HG03095 (cell line): ENCODE data around the gene TESK2.
"Not testable (repeated sequence)": the region's sequence is repeated elsewhere in the genome, so short reads cannot be mapped to it uniquely, and the experiment has no call there.

ENCODE experiments used
- ATAC-seq: cut with Tn5 transposase; IDR thresholded peaks from one replicate; pipeline ENCODE4 v1.9.1; 2021; ENCODE audit warnings: moderate library complexity; ENCODE audit not compliant: unreplicated experiment

The TESK2 gene

GRCh38 chr1:45381243-45381642, 109.7 kb downstream of the TESK2 start:
- ATAC-seq = no peak

GRCh38 chr1:45380730-45381129, 110.2 kb downstream of the TESK2 start:
- no peak for ATAC-seq

- ATAC-seq = no peak
Measured at GRCh38 chr1:45380125-45380524, 110.8 kb downstream of the TESK2 start.

GRCh38 chr1:45379524-45379923, 111.4 kb downstream of the TESK2 start:
- ATAC-seq = no peak

- ATAC-seq = no peak
Measured at GRCh38 chr1:45378184-45378583, 112.8 kb downstream of the TESK2 start.

GRCh38 chr1:45375104-45376090, 115.6 kb downstream of the TESK2 start:
- ATAC-seq = no peak

GRCh38 chr1:45373573-45373972, 117.4 kb downstream of the TESK2 start:
- no peak for ATAC-seq

- ATAC-seq = no peak
Measured at GRCh38 chr1:45370575-45370974, 120.4 kb downstream of the TESK2 start.

GRCh38 chr1:45365051-45365450, 125.9 kb downstream of the TESK2 start:
- peak; percentile 68 for ATAC-seq

- ATAC-seq = no peak
Measured at GRCh38 chr1:45364294-45364693, 126.7 kb downstream of the TESK2 start.

GRCh38 chr1:45360981-45361380, 130.0 kb downstream of the TESK2 start:
- ATAC-seq = not testable (repeated sequence)

- ATAC-seq = no peak
Measured at GRCh38 chr1:45359882-45360513, 131.0 kb downstream of the TESK2 start.

GRCh38 chr1:45356186-45356585, 134.8 kb downstream of the TESK2 start:
- ATAC-seq = no peak

GRCh38 chr1:45355683-45356082, 135.3 kb downstream of the TESK2 start:
- no peak for ATAC-seq

GRCh38 chr1:45354838-45355237, 136.1 kb downstream of the TESK2 start:
- ATAC-seq = no peak

- ATAC-seq = no peak
Measured at GRCh38 chr1:45353685-45354084, 137.3 kb downstream of the TESK2 start.

GRCh38 chr1:45351508-45351907, 139.5 kb downstream of the TESK2 start:
- no peak for ATAC-seq

GRCh38 chr1:45348966-45349677, 141.8 kb downstream of the TESK2 start:
- ATAC-seq = no peak

GRCh38 chr1:45348609-45348965, 142.4 kb downstream of the TESK2 start:
- ATAC-seq = no peak

- ATAC-seq = no peak
Measured at GRCh38 chr1:45348020-45348419, 142.9 kb downstream of the TESK2 start.

GRCh38 chr1:45346473-45346872, 144.5 kb downstream of the TESK2 start:
- ATAC-seq = no peak

- no peak for ATAC-seq
Measured at GRCh38 chr1:45345014-45345413, 145.9 kb downstream of the TESK2 start.
